GM23248 (cell line): ENCODE data around the gene MAFG.

ENCODE experiments used
- EZH2 ChIP-seq: fragments of 200-600 bp; sonication (generic); IDR thresholded peaks from 2 replicates; pipeline ENCODE4 v1.6.1; 2018; ENCODE audit warnings: antibody characterized with exemption, mild to moderate bottlenecking; ENCODE audit not compliant: insufficient read depth, poor library complexity, severe bottlenecking
- EZH2phosphoT487 ChIP-seq: fragments of 200-600 bp; sonication (generic); IDR thresholded peaks from 2 replicates; pipeline ENCODE4 v1.6.1; 2018; ENCODE audit warnings: antibody characterized with exemption, moderate library complexity, mild to moderate bottlenecking, low read depth; ENCODE audit not compliant: insufficient read depth

- TF ChIP-seq EZH2 (no peak), EZH2phosphoT487 (no peak)
These were observed 934 bp downstream of the MAFG start for GRCh38 chr17:81926451-81927151.
